Measurements from ENCODE around the gene PSMD4.

- TF ChIP-seq CTCF (IDR thresholded peaks at IDR 0.05; ENCODE audit: low read length) (no peak), EZH2 (optimal IDR thresholded peaks at IDR 0.05; ENCODE audit: low read depth, low read length) (no peak), EZH2phosphoT487 (IDR thresholded peaks at IDR 0.05; ENCODE audit: low read length) (no peak)
Measured at GRCh38 chr1:151312411-151312810, 57.9 kb downstream of the PSMD4 start.
